GM20000 (cell line): ENCODE results near the gene A1CF.
"Not testable (repeated sequence)": the region's sequence is repeated elsewhere in the genome, so short reads cannot be mapped to it uniquely, and the experiment has no call there.

Experiments
- DNase-seq: peaks from one replicate; pipeline ENCODE4 v3.0.0; 2012; ENCODE audit warnings: low spot score
- CTCF ChIP-seq: IDR thresholded peaks from 2 replicates; pipeline ENCODE4 v1.5.1; 2012; ENCODE audit warnings: mild to moderate bottlenecking, control low read depth; ENCODE audit errors: extremely low read depth, missing control alignments

A1CF gene

DNA sequence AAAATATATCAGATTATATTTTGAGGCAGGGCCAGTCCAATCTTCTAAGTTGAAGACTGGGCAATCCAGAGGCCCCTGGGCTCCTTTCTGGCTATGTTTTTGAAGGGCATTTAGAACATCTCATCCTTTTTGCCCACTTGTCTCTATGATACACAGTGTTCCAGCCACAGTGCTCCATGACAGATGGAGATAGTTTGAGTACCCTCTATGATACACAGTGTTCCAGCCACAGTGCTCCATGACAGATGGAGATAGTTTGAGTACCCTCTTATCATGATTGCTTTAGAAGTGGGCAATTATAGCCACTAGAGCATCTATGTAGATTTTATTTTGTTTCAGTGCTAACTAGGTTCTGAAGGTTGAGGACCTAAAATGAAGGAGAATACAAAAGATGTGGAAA lies 33.1 kb upstream of the A1CF start:
- no peak for DNase-seq
- TF ChIP-seq CTCF = no peak

- no peak for TF ChIP-seq CTCF
- no peak for DNase-seq
These were observed 32.1 kb upstream of the A1CF start for GRCh38 chr10:50917486-50917885.

GRCh38 chr10:50909334-50910014 lies 24.0 kb upstream of the A1CF start:
- no peak for TF ChIP-seq CTCF
- DNase-seq = no peak

- no peak for DNase-seq
- TF ChIP-seq CTCF = no peak
These were observed 22.9 kb upstream of the A1CF start for GRCh38 chr10:50908366-50908765.

DNA sequence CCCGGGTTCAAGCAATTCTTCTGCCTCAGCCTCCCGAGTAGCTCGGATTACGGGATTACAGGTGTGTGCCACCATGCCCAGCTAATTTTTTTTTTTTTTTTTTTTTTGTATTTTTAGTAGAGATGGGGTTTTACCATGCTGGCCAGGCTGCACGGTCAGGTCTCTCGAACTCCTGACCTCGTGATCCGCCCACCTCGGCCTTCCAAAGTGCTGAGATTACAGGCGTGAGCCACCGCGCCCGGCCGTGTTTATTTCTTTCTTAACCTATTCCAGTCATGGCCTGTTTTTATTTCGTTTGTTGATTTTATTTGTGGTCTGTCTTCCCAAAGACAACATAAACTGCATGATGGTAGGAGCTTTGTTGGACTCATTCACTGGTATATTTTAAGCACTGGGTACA lies 20.4 kb upstream of the A1CF start:
- not testable (repeated sequence) for DNase-seq

DNA sequence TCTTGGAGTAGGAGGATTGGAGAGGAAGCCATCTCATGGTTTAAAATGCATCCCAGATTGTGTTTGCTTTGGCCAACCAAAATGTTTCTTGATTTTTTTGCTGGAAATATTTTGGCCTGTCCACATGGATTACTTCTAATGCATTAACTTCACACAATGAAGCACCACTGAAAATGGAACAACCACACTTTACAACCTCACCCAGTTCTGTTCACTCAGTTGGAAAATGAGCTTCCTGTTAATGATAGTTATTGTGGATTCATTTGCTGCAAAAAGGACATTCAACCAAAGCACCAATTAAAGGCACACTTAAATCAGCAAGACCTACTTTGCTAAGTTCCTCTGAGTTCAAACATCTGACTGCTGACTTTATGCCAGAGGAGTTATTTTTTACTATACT lies 11.3 kb upstream of the A1CF start:
- TF ChIP-seq CTCF = no peak
- no peak for DNase-seq

DNA sequence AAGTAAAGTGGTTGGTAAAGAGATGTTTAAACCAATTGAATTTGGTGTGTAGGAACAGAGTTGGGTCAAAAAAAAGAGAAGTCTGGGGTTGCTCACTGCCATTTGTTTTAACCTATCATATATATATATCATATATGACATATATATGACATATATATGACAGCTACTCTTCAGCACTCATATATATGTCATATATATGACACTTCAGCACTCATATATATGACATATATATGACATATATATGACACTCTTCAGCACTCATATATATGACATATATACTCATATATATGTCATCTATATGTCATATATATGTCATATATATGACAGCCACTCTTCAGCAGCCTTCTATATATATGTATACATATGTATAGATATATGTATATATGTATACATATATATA lies 8.9 kb upstream of the A1CF start:
- TF ChIP-seq CTCF = no peak
- no peak for DNase-seq

DNA sequence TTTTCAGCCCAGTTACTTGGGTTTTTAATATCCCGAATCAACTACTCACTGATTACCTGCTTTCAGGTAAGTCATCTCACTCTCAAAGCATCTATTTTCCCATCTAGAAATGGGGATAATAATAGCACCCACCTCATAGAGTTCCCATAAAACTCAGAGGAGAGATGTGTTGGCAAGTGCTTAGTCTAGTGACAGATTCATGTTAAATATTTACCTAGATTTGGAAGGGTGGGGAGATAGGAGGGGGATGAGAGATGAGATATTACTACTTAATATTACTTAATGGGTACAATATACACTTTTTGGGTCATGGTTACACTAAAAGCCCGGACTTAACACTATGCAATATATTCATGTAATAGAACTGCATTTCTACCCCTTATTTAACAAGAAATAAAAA lies 7.0 kb upstream of the A1CF start:
- DNase-seq = no peak
- TF ChIP-seq CTCF = no peak
